HG03520 (cell line): Measurements from ENCODE around the gene FKBP5.
"Not testable (repeated sequence)": the region's sequence is repeated elsewhere in the genome, so short reads cannot be mapped to it uniquely, and the experiment has no call there.

ENCODE experiments used
- ATAC-seq: cut with Tn5 transposase; IDR thresholded peaks from one replicate; pipeline ENCODE4 v1.9.1; 2021; ENCODE audit warnings: mild to moderate bottlenecking, moderate library complexity; ENCODE audit not compliant: unreplicated experiment

FKBP5 gene

DNA sequence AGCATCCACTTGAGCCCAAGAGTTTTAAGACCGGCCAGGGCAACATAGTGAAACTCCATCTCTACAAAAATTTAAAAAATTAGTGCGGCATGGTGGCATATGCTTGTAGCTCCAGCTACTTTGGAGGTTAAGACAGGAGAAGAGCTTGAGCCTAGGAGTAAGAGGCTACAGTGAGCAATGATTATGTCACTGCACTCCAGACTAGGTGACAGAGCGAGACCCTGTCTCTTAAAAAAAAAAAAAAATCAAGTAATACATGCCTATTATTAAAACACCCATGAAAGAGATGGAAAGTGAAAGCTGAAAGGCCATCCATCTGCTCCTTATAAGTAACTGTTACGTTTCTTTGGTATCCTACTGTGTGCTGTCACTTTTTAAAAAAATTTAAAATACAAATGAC lies 66.4 kb downstream of the FKBP5 start:
- ATAC-seq: no peak

DNA sequence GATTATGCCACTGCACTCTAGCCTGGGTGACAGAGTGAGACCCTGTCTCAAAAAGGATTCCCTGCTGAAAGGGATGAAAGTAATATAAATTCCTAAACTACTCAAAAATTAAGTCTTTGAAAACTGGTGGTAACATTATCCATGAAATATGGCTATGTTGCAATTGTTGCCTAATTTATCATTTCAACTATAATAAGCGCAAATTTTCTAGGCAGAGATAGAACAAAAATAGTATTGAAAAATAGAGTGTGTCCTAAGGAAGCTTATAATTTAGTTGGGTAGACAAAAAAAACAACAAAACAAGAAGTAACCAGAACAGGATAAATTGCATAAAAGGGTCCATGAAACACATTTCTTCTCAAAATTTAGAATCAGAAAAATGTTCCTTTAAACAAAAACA lies 68.0 kb downstream of the FKBP5 start:
- no peak for ATAC-seq

DNA sequence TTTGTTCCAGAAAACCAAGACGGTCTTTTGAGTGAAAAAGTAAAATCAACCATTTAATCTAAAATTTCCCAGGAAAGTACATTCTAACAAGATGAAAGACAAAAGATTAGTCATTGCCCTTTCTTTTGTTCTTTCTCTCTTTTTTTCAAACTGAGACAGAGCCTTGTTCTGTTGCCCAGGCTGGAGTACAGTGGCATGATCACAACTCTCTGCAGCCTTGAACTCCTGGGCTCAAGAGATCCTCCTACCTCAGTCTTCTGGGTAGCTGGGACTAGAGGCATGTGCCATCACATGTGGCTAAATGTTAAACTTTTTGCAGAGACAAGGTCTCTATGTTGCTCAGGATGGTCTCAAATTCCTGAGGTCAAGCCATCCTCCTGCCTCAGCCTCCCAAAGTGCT lies 75.0 kb downstream of the FKBP5 start:
- ATAC-seq: no peak

DNA sequence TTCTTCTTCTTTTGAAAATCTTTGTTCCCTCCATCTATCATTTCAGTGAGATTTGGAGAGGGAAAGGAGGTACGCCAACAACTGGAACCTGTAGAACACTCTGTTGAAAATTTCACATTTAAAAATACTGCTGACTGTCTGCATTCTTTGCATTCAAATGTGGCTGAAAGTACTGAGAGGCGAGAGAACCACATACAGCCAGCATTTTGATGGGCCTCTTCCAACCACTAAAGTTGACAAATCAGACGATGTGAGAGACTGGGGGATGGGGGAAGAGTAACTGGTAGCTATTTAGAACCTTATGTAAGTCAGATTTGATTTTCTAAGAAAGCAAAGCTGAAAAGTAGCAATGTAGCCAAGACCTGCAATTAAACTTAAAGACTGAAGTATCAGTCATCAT lies 77.5 kb downstream of the FKBP5 start:
- ATAC-seq: no peak

DNA sequence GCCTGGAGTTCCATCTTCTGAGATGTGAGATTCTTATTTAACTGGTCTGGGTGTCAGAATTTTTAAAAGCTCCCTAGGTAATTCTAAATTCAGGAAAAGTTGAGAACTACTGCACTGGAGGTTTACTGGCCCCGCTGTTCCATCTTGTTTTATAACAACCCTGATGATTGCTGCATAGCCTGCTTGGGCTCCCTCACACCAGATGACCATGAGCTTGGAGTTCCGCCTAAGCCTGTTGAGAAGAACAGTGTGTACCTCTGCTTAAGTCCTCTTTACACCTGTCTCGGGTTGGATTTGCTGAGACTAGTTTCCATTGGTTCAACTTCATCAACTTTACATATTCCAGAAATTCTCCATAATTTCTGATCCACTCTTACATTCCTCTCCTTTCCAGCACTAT lies 77.9 kb downstream of the FKBP5 start:
- no peak for ATAC-seq

DNA sequence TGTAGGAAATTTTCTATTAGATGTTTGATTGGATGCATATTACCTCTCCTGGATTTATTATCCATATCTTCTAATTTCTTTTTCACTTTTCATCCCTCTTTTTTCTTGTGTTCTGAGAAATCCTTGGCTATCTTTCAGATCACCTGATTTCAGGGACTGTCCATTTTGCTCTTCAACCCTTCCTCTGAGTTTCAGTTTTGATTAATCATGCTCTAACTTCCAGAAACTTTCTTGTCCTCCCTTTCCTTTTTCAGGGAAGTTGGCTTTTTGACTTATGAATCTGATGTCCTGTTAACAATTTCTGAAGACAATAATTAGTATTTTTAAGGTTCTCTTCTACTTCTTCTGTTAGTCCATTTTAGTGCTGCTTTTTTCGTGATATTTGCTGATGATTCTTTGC lies 79.1 kb downstream of the FKBP5 start:
- ATAC-seq: no peak

GRCh38 chr6:35607517-35608233 lies 81.0 kb downstream of the FKBP5 start:
- no peak for ATAC-seq

DNA sequence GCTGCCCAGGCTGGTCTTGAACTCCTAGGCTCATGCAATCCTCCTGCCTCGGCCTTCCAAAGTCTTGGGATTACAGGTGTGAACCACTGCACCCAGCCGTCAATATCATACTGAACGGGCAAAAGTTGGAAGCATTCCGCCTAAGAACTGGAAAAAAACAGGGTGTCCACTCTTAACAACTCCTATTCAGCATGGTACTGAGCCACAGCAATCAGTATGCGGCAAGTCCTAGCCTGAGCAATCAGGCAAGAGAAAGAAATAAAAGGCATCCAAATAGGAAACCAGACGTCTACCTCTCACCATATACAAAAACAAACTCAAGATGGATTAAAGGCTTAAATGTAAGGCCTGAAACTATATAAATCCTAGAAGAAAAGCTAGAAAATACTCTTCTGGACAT lies 83.1 kb downstream of the FKBP5 start:
- ATAC-seq: no peak

DNA sequence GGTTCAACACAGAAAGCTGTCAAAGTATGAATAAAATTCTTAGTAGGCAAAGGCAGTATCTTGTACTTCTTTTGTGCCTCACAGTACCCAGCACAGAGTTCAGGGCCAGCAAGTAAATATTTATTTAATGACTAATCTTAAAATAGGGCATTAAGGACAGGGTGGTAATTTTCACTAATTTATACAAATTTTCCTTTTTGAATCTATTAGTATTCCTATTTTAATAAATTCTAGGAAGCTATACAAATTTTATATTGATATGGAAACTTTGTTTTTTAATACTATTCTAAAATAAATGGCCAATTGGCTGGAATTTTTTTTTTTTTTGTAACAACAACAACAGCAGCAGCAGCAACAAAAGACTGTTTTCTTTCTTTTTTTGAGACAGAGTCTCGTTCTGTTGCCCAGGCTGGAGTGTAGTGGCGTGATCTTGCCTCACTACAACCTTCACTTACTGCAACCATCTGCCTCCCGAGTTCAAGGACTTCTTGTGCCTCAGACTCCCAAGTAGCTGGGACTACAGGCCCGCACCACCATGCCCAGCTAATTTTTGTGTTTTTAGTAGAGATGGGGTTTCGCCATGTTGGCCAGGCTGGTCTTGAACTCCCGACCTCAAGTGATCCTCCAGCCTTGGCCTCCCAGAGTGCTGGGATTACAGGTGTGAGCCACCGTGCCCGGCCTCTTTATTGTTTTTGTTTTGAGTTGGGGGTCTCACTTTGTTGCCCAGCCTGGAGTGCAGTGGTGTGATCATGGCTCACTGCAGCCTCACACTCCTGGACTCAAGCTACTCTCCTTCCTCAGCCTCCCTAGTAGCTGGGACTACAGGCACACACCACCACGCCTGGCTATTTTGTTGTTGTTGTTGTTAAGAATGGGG lies 85.2 kb downstream of the FKBP5 start:
- no peak for ATAC-seq

- ATAC-seq: no peak
These were observed 86.4 kb downstream of the FKBP5 start for GRCh38 chr6:35602133-35602946.

DNA sequence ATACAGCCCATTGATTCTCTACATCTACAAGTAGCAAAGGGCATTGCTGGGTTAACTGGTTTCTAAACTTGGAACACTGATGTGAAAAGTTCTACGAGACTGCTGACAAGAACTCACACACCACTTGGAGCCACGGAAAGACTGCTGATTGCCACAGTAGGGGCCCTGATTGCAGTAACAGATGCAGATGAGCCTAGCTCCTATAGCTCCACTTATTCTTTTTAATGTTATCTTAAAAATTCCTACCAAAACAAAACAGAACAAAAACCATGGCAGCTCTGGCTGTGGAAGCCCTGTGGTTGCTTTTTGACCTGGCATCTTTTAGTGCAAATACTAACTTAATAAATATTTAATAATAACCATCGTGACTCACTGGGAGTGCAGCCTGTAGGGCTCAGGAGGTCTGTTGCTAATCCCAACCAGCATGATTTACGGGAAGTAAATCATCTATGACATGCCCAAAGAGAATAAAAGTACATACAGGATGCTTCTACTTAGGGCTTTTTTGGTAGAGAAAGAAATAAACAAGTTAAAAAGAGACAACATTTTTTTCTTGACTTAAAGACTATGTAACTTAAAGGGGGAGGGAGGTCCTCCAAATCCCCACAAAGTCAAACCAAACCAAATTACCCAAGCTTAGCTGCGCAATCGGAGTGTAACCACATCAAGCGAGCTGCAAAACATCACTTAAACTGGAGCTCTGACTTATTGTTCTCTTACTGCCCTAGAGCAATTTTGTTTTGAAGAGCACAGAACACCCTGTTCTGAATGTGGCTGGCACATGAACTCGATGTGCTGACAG lies 87.2 kb downstream of the FKBP5 start:
- no peak for ATAC-seq

DNA sequence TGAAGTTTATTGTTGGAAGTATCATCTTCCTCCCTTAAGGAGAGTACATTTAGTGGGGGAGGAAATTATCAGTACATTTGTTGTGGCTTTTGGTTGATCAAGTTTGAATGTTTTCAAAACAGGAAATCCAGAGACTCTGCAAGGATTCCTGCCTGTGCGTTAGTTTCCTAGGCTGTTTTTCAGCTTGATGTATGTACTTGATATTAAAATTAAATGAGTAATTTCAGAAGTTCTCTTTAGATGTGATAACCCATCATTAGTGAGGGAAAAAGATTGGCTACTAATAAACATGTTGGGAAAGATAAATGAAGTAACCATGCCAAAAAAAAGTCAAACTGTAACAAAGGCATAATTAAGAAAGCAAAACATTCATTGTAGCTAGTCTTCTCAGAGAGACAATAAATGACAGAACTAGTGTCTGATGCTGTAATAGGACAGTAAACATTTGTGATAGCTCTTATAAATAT lies 88.0 kb downstream of the FKBP5 start:
- no peak for ATAC-seq

GRCh38 chr6:35599761-35600658 lies 88.7 kb downstream of the FKBP5 start:
- no peak for ATAC-seq

GRCh38 chr6:35598621-35599020 lies 90.1 kb downstream of the FKBP5 start:
- ATAC-seq: not testable (repeated sequence)

DNA sequence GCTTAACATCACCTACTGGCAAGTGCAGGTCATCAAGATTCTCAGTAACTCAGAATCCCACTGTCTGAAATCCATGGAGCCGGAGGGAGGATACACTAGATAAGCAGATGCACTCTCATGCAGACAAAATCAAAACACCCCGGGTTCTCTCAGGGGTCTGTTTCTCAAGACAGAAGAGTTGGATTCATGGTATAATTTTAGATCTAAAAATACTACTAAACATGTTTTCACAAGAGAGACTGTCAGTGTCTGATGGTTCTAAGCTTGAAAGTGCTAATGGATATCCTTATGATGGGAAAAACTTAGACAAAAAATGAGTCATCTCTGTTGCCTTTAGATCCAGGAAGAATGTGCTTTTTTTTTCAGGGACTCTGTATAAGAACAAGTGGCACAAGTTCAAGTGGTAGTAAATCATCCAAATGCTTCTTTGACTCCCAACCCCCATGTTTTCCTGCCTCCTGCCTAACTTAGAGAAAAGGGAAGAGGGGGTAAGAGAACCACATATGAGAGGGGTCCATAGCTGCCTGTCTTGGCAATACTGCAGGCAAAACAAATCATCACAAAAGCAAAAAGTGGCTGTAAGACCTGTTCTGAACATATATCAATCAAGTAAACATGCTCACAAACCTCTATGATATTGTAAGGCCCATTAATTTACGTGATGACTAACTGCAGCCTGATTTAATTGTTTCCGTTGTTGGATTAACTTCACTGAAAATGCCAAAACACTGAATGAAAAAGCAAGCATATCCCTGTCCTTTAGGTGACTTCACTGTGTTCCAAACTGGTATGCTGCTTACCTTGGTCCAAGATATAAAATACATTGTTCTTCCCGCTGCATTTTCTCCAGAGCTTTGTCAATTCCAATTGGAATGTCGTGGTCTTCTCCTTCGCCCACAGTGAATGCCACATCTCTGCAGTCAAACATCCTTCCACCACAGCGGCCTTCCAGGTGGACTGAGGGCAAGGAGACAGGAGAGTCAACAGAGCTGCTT lies 92.0 kb downstream of the FKBP5 start:
- no peak for ATAC-seq

GRCh38 chr6:35594503-35595186 lies 94.1 kb downstream of the FKBP5 start:
- no peak for ATAC-seq

- ATAC-seq: no peak
These were observed 96.5 kb downstream of the FKBP5 start for GRCh38 chr6:35592178-35592577.

DNA sequence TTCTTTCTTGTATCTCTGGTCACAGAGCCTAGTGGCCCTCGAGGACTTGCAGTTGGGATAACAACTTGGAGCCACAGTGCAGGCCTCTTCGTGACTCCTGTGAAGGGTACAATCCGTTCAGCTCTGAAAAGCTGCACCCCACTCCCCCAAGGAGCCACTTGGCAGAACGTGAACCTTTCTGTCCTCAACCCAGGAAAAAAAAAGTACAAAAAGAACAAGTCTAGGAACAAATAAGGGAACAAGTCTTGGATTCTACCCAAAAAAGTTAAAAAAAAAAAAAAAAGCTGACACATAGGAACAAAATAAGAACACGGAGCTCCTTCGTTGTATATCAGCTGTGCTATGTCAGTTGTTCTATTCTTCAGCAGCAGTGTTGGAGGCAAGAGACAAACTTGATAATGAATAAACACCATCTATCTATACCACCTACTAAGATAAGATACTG lies 98.1 kb downstream of the FKBP5 start:
- no peak for ATAC-seq
